AG09309 (cell line): Measurements from ENCODE around the gene BCAR3.

Experiments
- DNase-seq: peaks from one replicate; pipeline ENCODE4 v3.0.0-alpha.2; 2010; ENCODE audit warnings: low read depth
- H3K4me3 ChIP-seq: 2 replicates; pipeline ENCODE4 v1.5.1; 2011; ENCODE audit warnings: mild to moderate bottlenecking, low read depth, low read length, moderate library complexity; ENCODE audit not compliant: control insufficient read depth
- CTCF ChIP-seq: IDR thresholded peaks from 2 replicates; pipeline ENCODE4 v1.5.1; 2011; ENCODE audit warnings: mild to moderate bottlenecking, low read depth, low read length, inconsistent platforms; ENCODE audit not compliant: insufficient read depth, control insufficient read depth; ENCODE audit errors: missing control alignments

Gene BCAR3

GRCh38 chr1:93620841-93621210 lies 60.8 kb downstream of the BCAR3 start:
- TF ChIP-seq CTCF, result no peak
- DNase-seq, result no peak
- H3K4me3 ChIP-seq, result no peak overlapping the region

- DNase-seq, result no peak
- no peak for TF ChIP-seq CTCF
- H3K4me3 ChIP-seq, result no peak overlapping the region
Observed at GRCh38 chr1:93620172-93620840, 61.3 kb downstream of the BCAR3 start.

GRCh38 chr1:93619507-93620171 lies 62.0 kb downstream of the BCAR3 start:
- no peak overlapping the region for H3K4me3 ChIP-seq
- TF ChIP-seq CTCF, result no peak

GRCh38 chr1:93617670-93618499 lies 63.8 kb downstream of the BCAR3 start:
- DNase-seq, result no peak
- TF ChIP-seq CTCF, result no peak
- H3K4me3 ChIP-seq, result no peak overlapping the region

More at GRCh38 chr1:93619507-93620171, 62.0 kb downstream of the BCAR3 start:
- no peak for DNase-seq

- no peak for DNase-seq
- no peak for TF ChIP-seq CTCF
- no peak overlapping the region for H3K4me3 ChIP-seq
Observed at GRCh38 chr1:93616996-93617669, 64.5 kb downstream of the BCAR3 start.
